Metanephros (tissue), 1 donor: ENCODE measurements around the gene SRPX. TPM values are rescaled to one million over a fixed set of nuclear protein-coding genes. Genes with fewer than 3 reads are reported as not detected.

Experiments used
- total RNA-seq: library from RNA; depleted of rRNA; stranded (reverse); fragments of >200 nt; gene quantifications from one replicate; pipeline ENCODE4 v1.2.3, GENCODE V29; 2014

Gene SRPX
- 22.0 TPM for total RNA-seq

GRCh38 chrX:38220415-38221390 is at the start of gene SRPX:
SRPX (minus strand) TSS chrX:38220871; CDS start chrX:38220792, 79 bp downstream.

Other genes with a start within 250 kb of the SRPX start
- 1.6 TPM for gene SYTL5, start 214.3 kb downstream of the SRPX start, total RNA-seq
- gene RPGR, start 106.6 kb upstream of the SRPX start, total RNA-seq = 15.0 TPM
- gene OTC, start 131.7 kb upstream of the SRPX start, total RNA-seq = not detected